HEK293 (cell line): Measurements from ENCODE around the gene VDR.

Source experiments
- CTCF ChIA-PET: fragments of 350-600 bp; formaldehyde crosslinking; extraction: SDS; loops from one replicate; lab custom pipeline; 2021; ENCODE audit warnings: antibody characterized with exemption; lab: Yijun Ruan, JAX
- POLR2A ChIA-PET: fragments of 300-600 bp; formaldehyde crosslinking; extraction: SDS; loops from one replicate; lab custom pipeline; 2020; ENCODE audit warnings: antibody characterized with exemption, inconsistent platforms; lab: Yijun Ruan, JAX
- H3K27ac ChIP-seq: fragments of 200-500 bp; sonication (Bioruptor generic); 2 replicates; pipeline ENCODE4 v1.5.1; 2014; ENCODE audit warnings: low read depth, low read length, control low read depth, inconsistent platforms; ENCODE audit errors: extremely low read depth
- H3K36me3 ChIP-seq, 2 experiments: fragments of 200-500 bp in 1 of 2; sonication (Bioruptor generic) in 1 of 2; 1 replicate in 1 of 2; 2 replicates in 1 of 2; pipeline ENCODE4 v1.5.1; 2014 to 2017; ENCODE audit warnings: inconsistent platforms in 2 of 2, low read length in 2 of 2; ENCODE audit not compliant: control insufficient read depth in 2 of 2, insufficient read depth in 1 of 2
- H3K4me1 ChIP-seq: fragments of 200-500 bp; sonication (Bioruptor generic); 2 replicates; pipeline ENCODE4 v1.5.1; 2014; ENCODE audit warnings: mild to moderate bottlenecking, low read length, inconsistent platforms; ENCODE audit not compliant: control insufficient read depth, insufficient read depth
- H3K4me3 ChIP-seq: 2 replicates; pipeline ENCODE4 v1.5.1; 2011; ENCODE audit warnings: low read depth, mild to moderate bottlenecking, control low read depth, low read length, moderate library complexity
- H3K9me3 ChIP-seq: fragments of 200-500 bp; sonication (Bioruptor generic); 2 replicates; pipeline ENCODE4 v1.5.1; 2014; ENCODE audit warnings: low read depth, low read length, inconsistent platforms; ENCODE audit not compliant: control insufficient read depth, insufficient read depth
- AEBP2 ChIP-seq: fragments of 450-650 bp; formaldehyde crosslinking; IDR thresholded peaks from 2 replicates; pipeline ENCODE4 v1.5.1; 2016; ENCODE audit warnings: missing biosample characterization, missing genetic modification characterization, borderline replicate concordance
- EGR2 ChIP-seq: fragments of 450-650 bp; formaldehyde crosslinking; IDR thresholded peaks from 2 replicates; pipeline ENCODE4 v1.5.1; 2016; ENCODE audit warnings: low read depth, missing biosample characterization, missing genetic modification characterization
- OSR2 ChIP-seq: fragments of 450-650 bp; formaldehyde crosslinking; IDR thresholded peaks from 2 replicates; pipeline ENCODE4 v1.5.1; 2016; ENCODE audit warnings: missing biosample characterization, missing genetic modification characterization
- SETDB1 ChIP-seq: IDR thresholded peaks from one replicate; pipeline ENCODE4 v1.6.1; 2017; ENCODE audit warnings: mild to moderate bottlenecking, low read length, moderate library complexity, mixed read lengths; ENCODE audit not compliant: insufficient read length
- ZFP37 ChIP-seq: fragments of 450-650 bp; formaldehyde crosslinking; IDR thresholded peaks from 2 replicates; pipeline ENCODE4 v1.5.1; 2016; ENCODE audit warnings: missing biosample characterization, missing genetic modification characterization
- ZNF138 ChIP-seq: fragments of 450-650 bp; formaldehyde crosslinking; IDR thresholded peaks from 2 replicates; pipeline ENCODE4 v1.5.1; 2016; ENCODE audit warnings: missing biosample characterization, missing genetic modification characterization, borderline replicate concordance
- ZNF302 ChIP-seq: fragments of 450-650 bp; formaldehyde crosslinking; IDR thresholded peaks from 2 replicates; pipeline ENCODE4 v1.5.1; 2016; ENCODE audit warnings: missing biosample characterization, missing genetic modification characterization, low read depth
- ZNF324 ChIP-seq: fragments of 450-650 bp; formaldehyde crosslinking; IDR thresholded peaks from 2 replicates; pipeline ENCODE4 v1.5.1; 2016; ENCODE audit warnings: missing biosample characterization, missing genetic modification characterization
- ZNF48 ChIP-seq: fragments of 450-650 bp; formaldehyde crosslinking; IDR thresholded peaks from 2 replicates; pipeline ENCODE4 v1.5.1; 2016; ENCODE audit warnings: missing biosample characterization, missing genetic modification characterization
- ZNF518A ChIP-seq: fragments of 450-650 bp; formaldehyde crosslinking; conservative IDR thresholded peaks from 2 replicates; pipeline ENCODE4 v1.5.1; 2016; ENCODE audit warnings: low read depth, missing biosample characterization, missing genetic modification characterization
- ZNF529 ChIP-seq: fragments of 450-650 bp; formaldehyde crosslinking; IDR thresholded peaks from 2 replicates; pipeline ENCODE4 v1.5.1; 2017; ENCODE audit warnings: missing genetic modification characterization, missing biosample characterization; ENCODE audit not compliant: insufficient replicate concordance
- ZNF585B ChIP-seq: fragments of 450-650 bp; formaldehyde crosslinking; IDR thresholded peaks from 2 replicates; pipeline ENCODE4 v1.5.1; 2016; ENCODE audit warnings: missing biosample characterization, missing genetic modification characterization
- ZNF623 ChIP-seq: fragments of 450-650 bp; formaldehyde crosslinking; IDR thresholded peaks from 2 replicates; pipeline ENCODE4 v1.5.1; 2016; ENCODE audit warnings: missing biosample characterization, missing genetic modification characterization
- ZNF654 ChIP-seq: fragments of 450-650 bp; formaldehyde crosslinking; IDR thresholded peaks from 2 replicates; pipeline ENCODE4 v1.5.1; 2016; ENCODE audit warnings: low read depth, missing biosample characterization, missing genetic modification characterization
- ZNF664 ChIP-seq: fragments of 450-650 bp; formaldehyde crosslinking; IDR thresholded peaks from 2 replicates; pipeline ENCODE4 v1.5.1; 2016; ENCODE audit warnings: missing biosample characterization, missing genetic modification characterization
- ZNF677 ChIP-seq: fragments of 450-650 bp; IDR thresholded peaks from 2 replicates; pipeline ENCODE4 v1.5.0; 2018; ENCODE audit warnings: missing biosample characterization, mild to moderate bottlenecking, missing genetic modification characterization, moderate library complexity
- ZNF747 ChIP-seq: fragments of 450-650 bp; formaldehyde crosslinking; IDR thresholded peaks from 2 replicates; pipeline ENCODE4 v1.5.1; 2016; ENCODE audit warnings: missing biosample characterization, missing genetic modification characterization
- TF ChIP-seq, protein P1 (sequence below): fragments of 450-650 bp; formaldehyde crosslinking; IDR thresholded peaks from 2 replicates; pipeline ENCODE4 v1.5.1; 2017; ENCODE audit warnings: missing biosample characterization, missing genetic modification characterization
- TF ChIP-seq, protein P2 (sequence below): fragments of 450-650 bp; formaldehyde crosslinking; IDR thresholded peaks from 2 replicates; pipeline ENCODE4 v1.5.1; 2016; ENCODE audit warnings: missing biosample characterization, missing genetic modification characterization

VDR gene

DNA sequence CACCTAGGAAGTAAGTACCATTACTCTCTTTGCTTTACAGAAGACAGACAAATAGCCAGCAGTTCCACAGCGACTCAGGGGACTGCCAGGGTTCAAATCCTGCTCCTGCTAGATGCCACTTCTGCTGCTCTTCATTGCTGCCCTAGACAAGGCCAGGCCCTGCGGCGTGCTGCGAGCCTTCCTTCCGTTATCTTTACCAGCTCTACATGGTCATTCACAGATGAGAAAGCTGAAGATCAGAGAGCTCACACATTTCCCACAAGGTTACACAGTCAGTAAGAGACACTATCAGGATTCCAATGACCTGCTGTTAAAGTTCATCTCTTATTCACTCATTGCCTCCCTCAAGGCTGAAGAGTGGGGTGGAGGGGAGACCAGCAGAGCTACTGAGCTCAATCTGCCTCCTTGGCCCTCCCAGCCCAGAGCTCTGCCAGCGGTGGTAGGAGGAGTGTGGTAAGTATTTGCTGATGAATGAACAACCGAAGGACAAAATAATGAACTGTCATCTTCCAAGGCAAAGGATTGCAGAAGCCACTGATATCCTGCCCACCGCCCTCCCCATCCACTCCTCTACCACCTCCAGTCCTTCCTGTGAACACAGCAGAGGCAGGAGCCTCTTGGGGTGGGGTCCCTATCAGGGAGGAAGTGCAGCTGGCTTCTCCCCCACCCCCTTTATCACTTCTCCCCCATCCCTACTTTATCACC, 70.4 kb downstream of the VDR start:
- H3K4me1 ChIP-seq: no peaks in the 10 kb centered on the region; the same call in 1 of the 2 replicates
- no peaks in the 10 kb centered on the region for H3K9me3 ChIP-seq
- CTCF ChIA-PET: interaction anchor here (0.5 to 16.6 kb wide), 12 partner anchors 8 to 355 kb away, joined by 3 to 271 read pairs (median 39); partner anchors contain the start of genes HDAC7, SLC48A1 and TMEM106C
- H3K4me3 ChIP-seq: no peak overlapping the region
- TF ChIP-seq ZNF664 (tag by site-specific recombination) (no peak), EGR2 (tag by site-specific recombination) (peak; percentile 12; the same call in 1 of the 2 replicates)
- TF ChIP-seq, all 188 proteins: peak for 1
- no peaks in the 10 kb centered on the region for H3K36me3 ChIP-seq
- no peak overlapping the region for H3K27ac ChIP-seq
- POLR2A ChIA-PET: interaction anchor here (0.6 to 2.9 kb wide), 3 partner anchors 13 to 318 kb away, joined by 3 to 10 read pairs (median 3); no protein-coding TSS in a partner anchor

- Histone ChIP-seq H3K27ac (no peak overlapping the region), H3K4me1 (peaks cover under 1% of the 10 kb centered on the region), H3K4me3 (no peak overlapping the region), H3K9me3 (no peaks in the 10 kb centered on the region), H3K36me3 (no peaks in the 10 kb centered on the region)
- POLR2A ChIA-PET: interaction anchor here (0.6 kb wide), 1 partner anchor 319 kb away, joined by 3 read pairs; no protein-coding TSS in a partner anchor
- TF ChIP-seq ZNF623 (tag by site-specific recombination): no peak
- no peak for TF ChIP-seq ZNF585B
- no peak for TF ChIP-seq ZNF747 (tag by site-specific recombination)
- no peak for TF ChIP-seq ZNF518A (tag by site-specific recombination)
- TF ChIP-seq ZNF677: no peak
- TF ChIP-seq, protein P1, sequence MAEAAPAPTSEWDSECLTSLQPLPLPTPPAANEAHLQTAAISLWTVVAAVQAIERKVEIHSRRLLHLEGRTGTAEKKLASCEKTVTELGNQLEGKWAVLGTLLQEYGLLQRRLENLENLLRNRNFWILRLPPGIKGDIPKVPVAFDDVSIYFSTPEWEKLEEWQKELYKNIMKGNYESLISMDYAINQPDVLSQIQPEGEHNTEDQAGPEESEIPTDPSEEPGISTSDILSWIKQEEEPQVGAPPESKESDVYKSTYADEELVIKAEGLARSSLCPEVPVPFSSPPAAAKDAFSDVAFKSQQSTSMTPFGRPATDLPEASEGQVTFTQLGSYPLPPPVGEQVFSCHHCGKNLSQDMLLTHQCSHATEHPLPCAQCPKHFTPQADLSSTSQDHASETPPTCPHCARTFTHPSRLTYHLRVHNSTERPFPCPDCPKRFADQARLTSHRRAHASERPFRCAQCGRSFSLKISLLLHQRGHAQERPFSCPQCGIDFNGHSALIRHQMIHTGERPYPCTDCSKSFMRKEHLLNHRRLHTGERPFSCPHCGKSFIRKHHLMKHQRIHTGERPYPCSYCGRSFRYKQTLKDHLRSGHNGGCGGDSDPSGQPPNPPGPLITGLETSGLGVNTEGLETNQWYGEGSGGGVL: no peak
- no peak for TF ChIP-seq AEBP2 (tag by site-specific recombination)
- TF ChIP-seq SETDB1: no peak
- TF ChIP-seq, protein P2, sequence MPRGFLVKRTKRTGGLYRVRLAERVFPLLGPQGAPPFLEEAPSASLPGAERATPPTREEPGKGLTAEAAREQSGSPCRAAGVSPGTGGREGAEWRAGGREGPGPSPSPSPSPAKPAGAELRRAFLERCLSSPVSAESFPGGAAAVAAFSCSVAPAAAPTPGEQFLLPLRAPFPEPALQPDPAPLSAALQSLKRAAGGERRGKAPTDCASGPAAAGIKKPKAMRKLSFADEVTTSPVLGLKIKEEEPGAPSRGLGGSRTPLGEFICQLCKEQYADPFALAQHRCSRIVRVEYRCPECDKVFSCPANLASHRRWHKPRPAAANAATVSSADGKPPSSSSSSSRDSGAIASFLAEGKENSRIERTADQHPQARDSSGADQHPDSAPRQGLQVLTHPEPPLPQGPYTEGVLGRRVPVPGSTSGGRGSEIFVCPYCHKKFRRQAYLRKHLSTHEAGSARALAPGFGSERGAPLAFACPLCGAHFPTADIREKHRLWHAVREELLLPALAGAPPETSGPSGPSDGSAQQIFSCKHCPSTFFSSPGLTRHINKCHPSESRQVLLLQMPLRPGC: no peak
- TF ChIP-seq ZNF529 (tag by site-specific recombination): no peak
- TF ChIP-seq ZNF302 (tag by site-specific recombination): no peak
- no peak for TF ChIP-seq ZNF324 (tag by site-specific recombination)
- TF ChIP-seq OSR2 (tag by site-specific recombination): no peak
- TF ChIP-seq ZFP37 (tag by site-specific recombination): no peak
- TF ChIP-seq ZNF654 (tag by site-specific recombination): no peak
- TF ChIP-seq ZNF138 (tag by site-specific recombination): no peak
- TF ChIP-seq ZNF48 (tag by site-specific recombination): no peak
- CTCF ChIA-PET: interaction anchor here (0.5 to 16.6 kb wide), 10 partner anchors 9 to 130 kb away, joined by 3 to 271 read pairs (median 47); partner anchors contain the start of genes HDAC7, SLC48A1 and TMEM106C
Measured at GRCh38 chr12:47833591-47834012, 71.2 kb downstream of the VDR start.
